ENCODE results near the gene RANBP1. TPM values are rescaled to one million over a fixed set of nuclear protein-coding genes. Genes with fewer than 3 reads are reported as not detected.

RANBP1 gene
- total and polyA plus RNA-seq, 2 of the 4 experiments (the other 2 are of a cell fraction), result 173 to 376 TPM

GRCh38 chr22:20171288-20172140 lies 55.6 kb downstream of the RANBP1 start:
- H3K4me1 ChIP-seq (ENCODE audit: control insufficient read depth, insufficient read depth, low read length), result no peaks in the 10 kb centered on the region
- ChIA-PET CTCF (no interaction called here), POLR2A (ENCODE audit: unreplicated experiment) (no interaction called here)
- ATAC-seq (ENCODE audit: low read depth) (no peak), DNase-seq (no peak)
- no peaks in the 10 kb centered on the region for H3K79me1 ChIP-seq (ENCODE audit: low read depth in 1 of 2, low read length in 2 of 2)
- H3K9me1 ChIP-seq (ENCODE audit: insufficient read depth, low read length), result no peaks in the 10 kb centered on the region
- no peak overlapping the region for H2AK9ac ChIP-seq (replicated peaks; ENCODE audit: low read depth, low read length, poor library complexity)
- H2AK5ac ChIP-seq (ENCODE audit: low read depth, low read length), result no peak overlapping the region
- no peak overlapping the region for H4K91ac ChIP-seq (ENCODE audit: insufficient read depth, low read depth, low read length)
- no peak overlapping the region for H2AFZ ChIP-seq (replicated peaks; ENCODE audit: low read length, poor library complexity)
- no peak overlapping the region for H3K23ac ChIP-seq (ENCODE audit: low read depth, low read length)
- H3K56ac ChIP-seq (ENCODE audit: extremely low read depth, insufficient read depth, low read length), result no peak overlapping the region
- H2BK120ac ChIP-seq (ENCODE audit: low read depth, low read length), result no peak overlapping the region
- no peak overlapping the region for H3K9ac ChIP-seq (ENCODE audit: low read depth, low read length)
- in situ Hi-C loops (cut with MboI; ENCODE audit: low sequenced_read_pairs), result loop anchor here (5.0 kb wide), 1 partner anchor 106 kb away; no protein-coding TSS in a partner anchor
- H4K20me1 ChIP-seq (ENCODE audit: insufficient read depth, low read length), result no peaks in the 10 kb centered on the region
- no TSS peak for BruUV-seq (replicated peaks)
- H2BK20ac ChIP-seq (ENCODE audit: low read depth, low read length), result no peak overlapping the region
- H3K4me3 ChIP-seq (ENCODE audit: insufficient read depth, low read depth, low read length), result no peak overlapping the region
- intact Hi-C loops (cut with micrococcal nuclease), result loop anchor here (1.0 kb wide), 1 partner anchor 10 kb away; no protein-coding TSS in a partner anchor
- H4K8ac ChIP-seq (ENCODE audit: low read depth in 2 of 2, low read length in 2 of 2), result no peak overlapping the region
- no peaks in the 10 kb centered on the region for H3K9me3 ChIP-seq (ENCODE audit: control insufficient read depth, insufficient read depth, low read length)
- no peak overlapping the region for H3K27ac ChIP-seq (ENCODE audit: insufficient read depth, low read length)
- dilution Hi-C loops (cut with HindIII; ENCODE audit: low sequenced_read_pairs, unreplicated experiment), result no loop called here
- no peak overlapping the region for H3K14ac ChIP-seq (replicated peaks; ENCODE audit: low read depth, low read length)
- H2BK5ac ChIP-seq (ENCODE audit: low read depth, low read length, poor library complexity, severe bottlenecking), result no peak overlapping the region
- peaks cover 25% of the 10 kb centered on the region for H3K27me3 ChIP-seq (ENCODE audit: control insufficient read depth, insufficient read depth, low read length)
- no peak overlapping the region for H2BK15ac ChIP-seq (ENCODE audit: low read depth, low read length)
- 84% methylated on average over 5 of the region's 12 CpGs; no CpG with 5 or more reads in 1 of the 2 experiments for WGBS, 2 experiments (ENCODE audit: extremely low coverage in 2 of 2, insufficient read length in 1 of 2)
- no peaks in the 10 kb centered on the region for H3K36me3 ChIP-seq (ENCODE audit: control insufficient read depth, insufficient read depth, low read length)
- no peak overlapping the region for H4K5ac ChIP-seq (ENCODE audit: low read depth, low read length)
- H3K18ac ChIP-seq (ENCODE audit: low read depth, low read length), result no peak overlapping the region
- no peak overlapping the region for H3K4me2 ChIP-seq (ENCODE audit: low read depth, low read length)
- H3K4ac ChIP-seq (ENCODE audit: low read depth, low read length), result no peak overlapping the region
- no peak for TF ChIP-seq BHLHE40 (IDR thresholded peaks at IDR 0.05; ENCODE audit: low read depth, low read length)
- TF ChIP-seq CEBPB (IDR thresholded peaks at IDR 0.05; ENCODE audit: low read depth, low read length), result no peak
- no peak for TF ChIP-seq MAZ (IDR thresholded peaks at IDR 0.05; ENCODE audit: borderline replicate concordance, low read depth, low read length)
- TF ChIP-seq MAFK (IDR thresholded peaks at IDR 0.05; ENCODE audit: low read depth, low read length), result no peak
- TF ChIP-seq, protein P1, sequence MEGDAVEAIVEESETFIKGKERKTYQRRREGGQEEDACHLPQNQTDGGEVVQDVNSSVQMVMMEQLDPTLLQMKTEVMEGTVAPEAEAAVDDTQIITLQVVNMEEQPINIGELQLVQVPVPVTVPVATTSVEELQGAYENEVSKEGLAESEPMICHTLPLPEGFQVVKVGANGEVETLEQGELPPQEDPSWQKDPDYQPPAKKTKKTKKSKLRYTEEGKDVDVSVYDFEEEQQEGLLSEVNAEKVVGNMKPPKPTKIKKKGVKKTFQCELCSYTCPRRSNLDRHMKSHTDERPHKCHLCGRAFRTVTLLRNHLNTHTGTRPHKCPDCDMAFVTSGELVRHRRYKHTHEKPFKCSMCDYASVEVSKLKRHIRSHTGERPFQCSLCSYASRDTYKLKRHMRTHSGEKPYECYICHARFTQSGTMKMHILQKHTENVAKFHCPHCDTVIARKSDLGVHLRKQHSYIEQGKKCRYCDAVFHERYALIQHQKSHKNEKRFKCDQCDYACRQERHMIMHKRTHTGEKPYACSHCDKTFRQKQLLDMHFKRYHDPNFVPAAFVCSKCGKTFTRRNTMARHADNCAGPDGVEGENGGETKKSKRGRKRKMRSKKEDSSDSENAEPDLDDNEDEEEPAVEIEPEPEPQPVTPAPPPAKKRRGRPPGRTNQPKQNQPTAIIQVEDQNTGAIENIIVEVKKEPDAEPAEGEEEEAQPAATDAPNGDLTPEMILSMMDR (conservative IDR thresholded peaks at IDR 0.05; ENCODE audit: low read depth, low read length), result no peak
- TF ChIP-seq ELK1 (IDR thresholded peaks at IDR 0.05; ENCODE audit: borderline replicate concordance, low read depth, low read length), result no peak
- TF ChIP-seq USF2 (IDR thresholded peaks at IDR 0.05; ENCODE audit: low read depth, low read length), result no peak
- TF ChIP-seq RAD21 (IDR thresholded peaks at IDR 0.05; ENCODE audit: low read length), result no peak
- no peak for TF ChIP-seq RFX5 (IDR thresholded peaks at IDR 0.05; ENCODE audit: low read depth, low read length)
- TF ChIP-seq SMC3 (IDR thresholded peaks at IDR 0.05; ENCODE audit: low read depth, low read length), result no peak
- TF ChIP-seq FOS (IDR thresholded peaks at IDR 0.05; ENCODE audit: low read depth, low read length), result no peak
- TF ChIP-seq MXI1 (IDR thresholded peaks at IDR 0.05; ENCODE audit: borderline replicate concordance, low read depth, low read length), result no peak
- no peak for TF ChIP-seq RCOR1 (IDR thresholded peaks at IDR 0.05; ENCODE audit: insufficient replicate concordance, low read length)
- TF ChIP-seq NFE2L2 (IDR thresholded peaks at IDR 0.05; ENCODE audit: low read depth, low read length), result no peak

All from IMR-90 (cell line).